ENCODE results near the gene ABHD14A.
"Not testable (repeated sequence)": the region's sequence is repeated elsewhere in the genome, so short reads cannot be mapped to it uniquely, and the experiment has no call there.

Gene ABHD14A

DNA sequence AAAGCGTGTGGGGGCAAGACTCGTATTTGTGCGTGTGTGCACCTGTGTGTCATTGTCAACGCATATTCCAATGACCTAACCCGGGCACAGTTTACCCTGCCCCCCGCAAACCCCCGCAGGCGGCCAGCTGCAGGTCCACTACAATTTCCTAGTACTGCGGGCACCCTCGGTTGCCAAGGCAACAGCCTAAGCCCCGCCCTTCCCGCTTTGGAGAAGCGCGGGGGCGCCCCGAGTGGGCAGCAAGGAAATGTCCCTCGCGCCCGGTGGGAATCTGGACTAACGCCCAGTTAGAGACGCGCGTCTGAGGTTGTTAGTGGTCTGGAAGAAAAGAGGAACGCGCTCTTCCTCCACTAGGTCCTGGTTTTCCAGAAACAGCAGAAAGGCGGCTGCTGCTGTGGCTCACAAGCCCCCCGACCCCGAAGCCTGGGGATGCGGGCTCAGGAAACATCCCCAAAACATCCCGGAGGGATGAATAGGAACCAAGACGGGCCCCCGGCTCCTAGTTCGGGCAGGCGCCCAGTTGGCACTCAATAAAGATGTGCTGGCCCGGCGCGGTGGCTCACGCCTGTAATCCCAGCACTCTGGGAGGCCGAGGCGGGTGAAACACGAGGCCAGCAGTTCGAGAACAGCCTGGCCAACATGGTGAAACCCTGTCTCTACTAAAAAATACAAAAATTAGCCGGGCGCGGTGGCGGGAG is 1.1 kb downstream of the ABHD14A start:
- DNase-seq = peak; percentile 44

DNA sequence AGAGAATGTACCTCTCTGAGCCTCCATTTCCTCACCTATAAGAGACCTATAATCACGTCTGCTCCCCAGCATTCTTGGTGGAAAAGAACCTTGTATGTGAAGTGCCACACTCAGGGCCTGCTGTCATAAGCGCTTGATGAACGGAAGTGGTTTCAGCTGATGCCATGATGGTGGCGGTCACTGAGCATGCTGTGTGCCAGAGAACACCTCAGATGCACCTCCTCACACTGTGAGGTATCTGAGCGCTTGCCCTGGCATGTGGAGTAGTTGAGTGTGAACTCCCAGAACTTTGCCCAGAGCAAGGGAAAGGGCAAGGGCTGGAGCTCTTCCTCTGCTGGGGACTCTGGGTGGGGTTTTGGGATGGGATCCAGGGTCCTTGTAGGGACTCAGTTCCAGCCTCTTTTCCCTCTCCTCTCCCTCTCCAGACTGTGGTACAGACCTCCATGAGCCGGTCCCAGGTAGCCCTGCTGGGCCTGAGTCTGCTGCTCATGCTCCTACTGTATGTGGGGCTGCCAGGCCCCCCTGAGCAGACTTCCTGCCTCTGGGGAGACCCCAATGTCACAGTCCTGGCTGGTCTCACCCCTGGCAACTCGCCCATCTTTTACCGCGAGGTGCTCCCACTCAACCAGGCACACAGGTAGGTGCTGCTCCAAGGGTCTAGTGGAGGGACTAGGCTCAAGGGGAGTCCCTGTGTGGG is 2.7 kb downstream of the ABHD14A start:
- no peak for DNase-seq

DNA sequence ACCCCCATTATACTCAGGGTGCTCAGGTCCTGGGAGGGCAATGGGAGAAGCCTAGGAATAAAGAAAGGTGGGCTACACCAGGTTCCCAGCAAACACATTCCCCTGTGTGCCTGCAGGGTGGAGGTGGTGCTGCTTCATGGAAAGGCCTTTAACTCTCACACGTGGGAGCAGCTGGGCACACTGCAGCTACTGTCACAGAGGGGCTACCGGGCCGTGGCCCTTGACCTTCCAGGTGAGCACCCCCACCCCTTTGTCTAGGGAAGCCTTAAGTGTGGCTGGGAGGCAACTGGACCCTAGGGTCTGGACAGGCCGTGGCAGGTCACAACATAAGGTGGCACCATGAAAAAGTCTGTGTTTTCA is 3.3 kb downstream of the ABHD14A start:
- DNase-seq = no peak

DNA sequence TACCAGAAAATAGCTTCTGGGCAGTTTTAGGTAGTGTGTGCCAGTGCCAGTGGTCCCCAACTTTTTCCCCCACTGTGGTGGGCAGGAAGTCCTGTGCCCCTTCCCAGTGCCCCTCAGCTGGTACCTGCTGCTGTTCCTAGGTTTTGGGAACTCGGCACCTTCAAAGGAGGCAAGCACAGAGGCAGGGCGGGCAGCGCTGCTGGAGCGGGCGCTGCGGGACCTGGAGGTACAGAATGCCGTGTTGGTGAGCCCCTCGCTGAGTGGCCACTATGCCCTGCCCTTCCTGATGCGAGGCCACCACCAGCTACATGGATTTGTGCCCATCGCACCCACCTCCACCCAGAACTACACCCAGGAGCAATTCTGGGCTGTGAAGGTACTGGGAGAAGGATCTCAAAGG is 5.4 kb downstream of the ABHD14A start:
- no peak for DNase-seq

DNA sequence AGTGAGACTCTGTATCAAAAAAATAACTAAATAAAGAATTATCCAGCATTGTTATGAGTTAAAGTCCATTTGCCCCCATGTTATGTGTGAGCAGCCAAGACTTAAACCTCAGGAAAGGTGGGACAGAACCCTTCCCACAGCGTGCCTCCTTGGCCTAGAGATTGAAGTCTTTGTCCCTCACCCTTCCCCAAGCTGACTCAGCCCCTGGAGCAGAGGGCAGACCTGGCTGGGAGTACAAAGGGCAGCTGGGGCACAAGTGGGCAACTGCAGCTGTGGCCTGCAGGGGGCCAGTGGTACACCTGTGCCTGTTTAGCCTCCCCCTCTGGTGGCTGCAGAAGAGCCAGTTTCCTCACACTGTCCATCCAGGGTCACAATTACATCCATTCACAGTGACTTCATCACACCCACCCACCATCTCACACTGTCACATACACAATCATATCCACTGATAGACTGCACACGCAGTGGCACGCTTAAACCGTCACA is 7.5 kb downstream of the ABHD14A start:
- DNase-seq = peak; percentile 59

DNA sequence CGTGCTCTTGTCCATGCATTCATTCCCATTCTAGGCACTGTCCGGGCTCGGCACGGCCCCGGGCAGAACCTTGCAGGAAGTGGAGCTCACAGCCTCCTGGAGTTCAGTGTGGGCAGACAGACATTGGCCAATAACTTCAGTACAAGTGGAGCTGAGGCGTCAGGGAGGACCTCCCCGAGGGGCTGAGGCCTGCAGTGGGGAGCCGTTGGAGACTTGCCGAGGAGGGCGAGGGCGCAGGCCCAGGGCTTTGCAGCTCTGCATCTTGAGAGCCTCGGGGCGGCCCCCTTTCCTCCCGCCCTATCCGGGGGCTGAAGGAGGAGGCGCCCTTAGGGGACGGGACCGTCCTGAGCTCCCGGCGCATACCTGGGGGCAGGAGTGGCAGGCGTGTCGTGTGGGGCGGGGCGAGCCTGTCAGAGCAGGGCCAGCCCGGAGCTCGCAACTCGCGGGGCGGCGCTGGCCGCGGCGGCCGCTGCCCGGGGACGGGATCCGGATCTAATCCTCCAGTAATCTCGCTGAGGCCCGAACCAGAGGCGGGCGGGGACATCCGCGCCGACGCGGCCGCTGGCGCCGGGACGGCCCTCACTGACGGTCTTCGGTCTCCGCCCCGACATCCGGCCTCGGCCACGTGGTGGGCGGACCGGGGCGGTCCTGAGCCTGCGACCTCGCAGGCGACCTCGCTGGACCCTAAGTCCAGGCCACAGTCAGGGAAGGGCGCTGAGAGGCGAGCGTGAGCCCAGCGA is 8.1 kb downstream of the ABHD14A start, which contains the start of gene ACY1:
Gene ACY1 (plus strand): TSS at position 698 of the 740 bp plus-strand sequence. CDS start 530 bp downstream, outside the sequence.
- peak; percentile 86 for DNase-seq

DNA sequence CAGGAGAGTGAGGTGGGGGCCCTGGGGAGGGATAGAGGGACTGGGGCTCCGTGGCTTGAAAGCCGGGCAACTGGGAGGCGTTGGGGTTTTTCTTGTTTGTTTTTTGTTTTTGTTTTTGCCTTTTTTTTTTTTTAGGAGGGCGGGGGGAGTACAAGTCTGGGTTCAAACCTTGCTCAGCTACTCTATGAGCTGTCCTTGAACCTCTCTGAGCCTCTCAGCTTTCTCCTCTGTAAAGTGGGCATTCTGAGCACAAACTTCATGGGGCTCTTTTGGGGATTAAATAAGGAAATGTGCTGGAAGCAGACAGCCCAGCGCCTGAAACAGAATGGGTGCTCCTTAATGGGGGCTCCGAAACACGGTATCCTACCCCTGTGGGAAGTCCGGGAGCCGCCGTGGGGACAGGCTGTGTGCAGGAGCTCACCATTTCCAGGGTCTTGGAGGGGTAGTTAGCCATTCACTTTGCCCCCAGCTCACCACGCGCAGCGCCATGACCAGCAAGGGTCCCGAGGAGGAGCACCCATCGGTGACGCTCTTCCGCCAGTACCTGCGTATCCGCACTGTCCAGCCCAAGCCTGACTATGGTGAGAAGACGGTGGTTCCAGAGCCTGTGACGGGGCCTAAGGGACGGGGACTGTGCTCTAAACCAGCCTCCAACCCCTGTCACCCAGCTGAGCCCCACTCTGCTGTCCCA is 8.9 kb downstream of the ABHD14A start:
- no peak for DNase-seq

DNA sequence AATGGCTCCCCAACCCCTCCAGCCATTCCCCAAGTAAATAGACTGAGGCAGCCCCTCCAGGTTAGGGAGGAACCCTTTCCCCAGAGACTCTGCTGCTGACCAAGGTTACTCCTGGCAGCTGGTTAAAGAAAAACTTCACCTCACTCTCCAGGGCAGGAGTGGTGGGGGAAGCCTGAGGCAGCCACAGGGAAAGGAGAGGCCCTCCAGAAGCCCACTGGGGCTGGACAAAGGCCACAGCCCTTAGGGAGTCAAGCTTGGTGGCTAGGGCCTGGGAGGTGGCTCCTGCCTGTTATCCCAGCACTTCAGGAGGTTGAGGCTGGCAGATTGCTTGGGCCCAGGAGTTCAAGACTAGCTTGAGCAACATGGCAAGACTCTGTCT is 9.4 kb downstream of the ABHD14A start:
- no peak for DNase-seq

DNA sequence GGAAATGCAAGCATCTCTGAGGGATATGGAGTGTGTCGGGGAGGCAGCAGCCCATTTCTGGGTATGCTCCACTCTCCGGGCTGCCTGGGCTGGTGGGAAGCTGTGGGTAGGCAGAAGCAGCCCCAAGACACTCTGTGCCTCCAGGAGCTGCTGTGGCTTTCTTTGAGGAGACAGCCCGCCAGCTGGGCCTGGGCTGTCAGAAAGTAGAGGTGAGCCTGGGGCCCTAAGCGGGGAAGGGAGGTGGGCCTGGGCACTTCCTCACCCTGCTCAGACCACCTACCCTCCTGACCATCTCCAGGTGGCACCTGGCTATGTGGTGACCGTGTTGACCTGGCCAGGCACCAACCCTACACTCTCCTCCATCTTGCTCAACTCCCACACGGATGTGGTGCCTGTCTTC is 10.2 kb downstream of the ABHD14A start:
- DNase-seq = no peak

DNA sequence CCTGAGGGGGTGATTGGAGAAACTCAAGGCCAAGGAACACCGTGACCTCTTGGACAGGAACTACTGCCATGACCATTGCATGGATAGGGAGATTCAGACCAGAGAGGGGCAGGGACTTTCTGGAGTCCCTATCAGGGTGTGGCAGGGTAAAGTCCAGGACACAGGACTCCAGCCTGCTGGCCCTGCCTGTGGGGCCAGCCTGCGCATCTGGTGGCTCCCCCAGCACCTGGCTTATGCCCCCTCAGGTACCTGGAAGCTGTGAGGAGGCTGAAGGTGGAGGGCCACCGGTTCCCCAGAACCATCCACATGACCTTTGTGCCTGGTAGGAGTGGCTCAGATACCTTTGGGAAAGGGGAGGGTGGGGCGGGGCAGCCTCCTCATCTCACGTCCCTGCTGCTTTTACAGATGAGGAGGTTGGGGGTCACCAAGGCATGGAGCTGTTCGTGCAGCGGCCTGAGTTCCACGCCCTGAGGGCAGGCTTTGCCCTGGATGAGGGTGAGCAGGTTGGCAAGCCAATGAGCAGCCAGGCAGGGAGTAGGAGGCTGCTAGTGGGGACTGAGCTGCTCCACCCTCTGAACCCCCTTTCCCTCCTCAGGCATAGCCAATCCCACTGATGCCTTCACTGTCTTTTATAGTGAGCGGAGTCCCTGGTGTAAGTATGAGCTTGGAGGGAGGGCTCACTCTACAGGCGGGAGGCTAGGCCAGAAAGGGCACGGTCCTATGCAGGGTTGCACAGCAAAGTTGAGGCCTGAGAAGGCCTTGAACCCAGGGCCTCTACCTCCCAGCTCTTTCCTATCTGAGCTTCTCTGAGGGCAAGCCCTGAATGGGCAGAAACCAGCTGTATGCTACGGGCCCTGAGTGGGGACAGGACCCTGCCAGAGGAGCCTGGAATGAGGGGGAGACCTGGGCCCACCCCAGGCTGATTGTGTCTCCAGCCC is 11.4 kb downstream of the ABHD14A start:
- DNase-seq = no peak

DNA sequence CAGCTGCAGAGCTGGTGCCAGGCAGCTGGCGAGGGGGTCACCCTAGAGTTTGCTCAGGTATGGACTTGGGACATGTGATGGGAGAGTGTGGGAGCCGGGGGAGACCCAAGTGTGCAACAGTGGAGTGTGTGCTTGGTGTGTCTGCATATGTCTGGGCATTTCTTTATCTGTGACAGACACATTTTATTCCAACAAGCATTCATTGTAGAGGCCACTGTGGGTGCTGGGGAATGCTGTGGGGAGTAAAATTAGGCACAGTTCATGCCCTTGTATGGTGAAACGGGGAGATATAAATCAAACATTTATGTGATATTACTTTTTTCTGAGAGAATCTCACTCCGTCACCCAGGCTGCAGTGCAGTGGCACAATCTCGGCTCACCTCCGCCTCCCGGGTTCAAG is 12.7 kb downstream of the ABHD14A start:
- no peak for DNase-seq

DNA sequence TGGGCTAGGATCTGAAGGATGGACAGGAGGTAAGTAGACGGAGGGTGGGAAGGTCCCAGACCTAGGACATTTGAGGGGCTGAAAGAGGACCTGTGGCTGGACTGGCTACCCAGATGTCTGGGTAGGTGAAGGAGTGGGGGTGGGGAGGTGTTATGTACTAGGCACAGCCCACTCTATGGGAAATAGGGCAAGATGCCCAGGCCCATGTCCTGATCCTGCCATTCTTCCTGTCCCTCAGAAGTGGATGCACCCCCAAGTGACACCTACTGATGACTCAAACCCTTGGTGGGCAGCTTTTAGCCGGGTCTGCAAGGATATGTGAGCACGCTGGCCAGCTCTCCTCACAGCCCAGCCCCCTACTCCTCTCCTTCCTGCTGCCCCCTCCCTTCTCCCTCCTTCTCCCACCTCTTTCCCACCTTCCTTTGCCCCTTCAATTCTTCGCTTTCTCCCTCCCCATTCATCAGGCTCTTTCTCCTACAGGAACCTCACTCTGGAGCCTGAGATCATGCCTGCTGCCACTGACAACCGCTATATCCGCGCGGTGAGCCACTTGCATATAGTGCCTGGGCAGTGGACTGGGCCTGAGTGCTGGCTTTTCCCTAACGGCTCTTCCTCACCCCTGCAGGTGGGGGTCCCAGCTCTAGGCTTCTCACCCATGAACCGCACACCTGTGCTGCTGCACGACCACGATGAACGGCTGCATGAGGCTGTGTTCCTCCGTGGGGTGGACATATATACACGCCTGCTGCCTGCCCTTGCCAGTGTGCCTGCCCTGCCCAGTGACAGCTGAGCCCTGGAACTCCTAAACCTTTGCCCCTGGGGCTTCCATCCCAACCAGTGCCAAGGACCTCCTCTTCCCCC is 13.7 kb downstream of the ABHD14A start:
- DNase-seq = no peak

DNA sequence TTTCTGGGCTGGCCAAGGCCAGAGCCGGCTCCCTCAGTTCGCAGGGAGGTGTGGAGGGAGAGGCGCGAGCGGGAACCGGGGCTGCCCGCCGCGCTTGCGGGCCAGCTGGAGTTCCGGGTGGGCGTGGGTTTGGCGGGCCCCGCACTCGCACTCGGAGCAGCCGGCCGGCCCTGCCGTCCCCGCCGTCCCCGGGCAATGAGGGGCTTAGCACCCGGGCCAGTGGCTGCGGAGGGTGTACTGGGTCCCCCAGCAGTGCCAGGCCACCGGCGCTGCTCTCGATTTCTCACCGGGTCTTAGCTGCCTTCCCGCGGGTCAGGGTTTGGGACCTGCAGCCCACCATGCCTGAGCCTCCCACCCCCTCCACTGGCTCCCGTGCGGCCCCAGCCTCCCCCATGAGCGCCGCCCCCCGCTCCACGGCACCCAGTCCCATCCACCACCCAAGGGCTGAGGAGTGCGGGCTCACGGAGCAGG is 15.7 kb downstream of the ABHD14A start:
- not testable (repeated sequence) for DNase-seq

DNA sequence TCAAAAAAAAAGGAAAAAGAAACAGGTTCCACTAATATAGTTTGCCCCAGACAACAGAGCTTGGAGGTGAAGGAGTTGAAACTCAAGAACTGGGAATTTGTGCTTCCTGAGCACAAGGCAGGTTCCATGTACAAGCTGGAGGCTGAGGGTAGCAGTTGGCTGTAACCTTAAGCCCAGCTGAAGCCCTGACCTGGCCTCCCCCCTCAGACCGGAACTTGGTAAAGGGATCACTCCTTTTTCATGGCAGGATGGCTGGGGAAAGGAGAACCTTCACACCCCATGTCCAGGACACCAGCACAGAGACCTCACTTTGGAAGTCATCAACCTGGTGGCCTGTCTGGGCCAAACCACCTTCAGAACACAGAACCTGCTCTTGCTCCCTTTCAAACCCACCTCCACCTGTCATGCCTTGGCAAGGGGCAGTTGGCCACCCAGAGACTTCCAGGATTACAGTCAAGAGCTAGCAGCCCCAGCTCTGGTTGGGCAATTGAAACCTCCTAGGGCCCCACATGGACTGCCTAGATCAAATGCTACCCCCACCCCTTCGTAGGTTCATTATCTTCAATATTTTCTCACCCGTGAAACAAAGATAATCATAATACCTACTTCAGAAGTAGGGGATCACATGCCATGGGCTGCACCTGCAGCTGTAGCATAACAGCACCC is 17.3 kb downstream of the ABHD14A start:
- DNase-seq = no peak

DNA sequence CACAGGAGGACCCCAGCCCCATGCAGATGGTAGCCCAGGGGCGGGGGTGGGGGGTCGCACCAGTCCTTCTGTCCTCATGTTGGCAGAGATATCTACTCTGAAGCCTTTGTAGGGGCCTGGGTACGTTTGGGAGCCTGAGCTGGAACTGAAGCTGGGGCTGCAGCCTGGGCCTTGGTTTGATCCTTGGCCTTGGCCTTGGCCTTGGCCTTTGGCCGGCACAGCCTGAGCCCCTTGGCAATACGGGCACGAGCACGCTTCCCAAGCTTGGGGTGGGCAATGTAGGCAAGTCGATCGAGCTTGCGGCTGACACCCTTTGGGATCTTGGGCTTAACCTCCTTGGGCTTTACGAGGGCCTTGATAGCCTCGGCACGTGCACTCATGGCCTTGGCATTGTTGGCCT is 18.8 kb downstream of the ABHD14A start:
- DNase-seq = not testable (repeated sequence)

DNA sequence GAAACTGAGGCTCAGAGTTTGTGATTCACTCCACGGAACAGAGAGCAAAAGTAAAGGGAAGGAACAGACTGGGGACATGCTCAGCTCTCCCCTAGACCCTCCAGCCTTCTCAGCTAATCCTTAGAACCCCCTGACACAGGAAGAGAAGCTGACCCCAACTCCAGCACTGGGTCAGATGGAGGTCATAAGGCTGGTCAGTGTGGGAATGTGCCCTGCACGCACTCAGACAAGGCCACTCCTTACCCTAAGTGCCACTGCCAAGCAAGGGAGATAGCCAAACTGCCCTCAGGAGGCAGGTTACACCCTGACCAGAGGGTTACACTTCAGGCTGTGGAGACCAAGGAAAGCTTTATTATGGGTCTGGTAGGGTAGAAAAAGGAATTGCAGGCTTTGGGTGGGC is 19.7 kb downstream of the ABHD14A start:
- no peak for DNase-seq

DNA sequence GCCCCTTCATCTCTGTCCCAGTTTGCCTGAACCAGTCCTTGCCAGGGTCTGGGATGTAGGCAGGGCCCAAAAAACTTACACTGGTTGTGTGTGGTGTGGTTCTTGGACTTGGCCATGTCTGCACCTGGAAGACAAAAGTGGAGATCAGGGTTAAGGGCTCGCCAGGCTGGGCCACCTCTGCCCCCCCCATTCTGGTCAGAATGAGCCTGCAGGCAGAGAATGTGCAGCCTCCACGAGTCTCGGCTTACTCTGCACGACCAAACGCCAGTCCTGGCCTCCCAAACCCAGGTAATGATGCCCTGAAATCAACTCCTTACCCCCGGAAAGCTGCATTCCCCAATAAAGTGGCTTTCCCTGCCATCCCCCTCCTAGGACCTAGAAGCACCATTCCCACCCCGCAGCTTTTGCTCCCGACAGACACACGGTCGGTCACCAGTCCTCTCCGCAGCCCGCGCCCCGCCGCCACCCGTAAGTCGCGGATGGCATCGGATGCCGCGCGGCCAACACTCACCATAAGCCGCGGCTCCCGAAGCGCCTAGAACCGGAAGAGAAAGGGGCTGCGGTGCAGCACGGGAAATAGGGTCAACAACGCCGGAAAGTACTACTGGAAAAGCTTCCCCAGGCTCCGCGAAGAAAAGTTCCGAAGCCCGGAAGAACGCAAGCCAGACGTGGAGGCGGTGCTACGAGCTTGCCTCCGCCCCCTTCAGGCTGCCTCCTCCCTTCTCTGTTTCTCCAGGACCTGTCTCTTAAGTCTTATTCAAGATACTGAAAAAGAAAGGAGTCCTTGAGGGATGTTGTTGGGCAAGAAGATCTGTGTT is 20.7 kb downstream of the ABHD14A start, which contains the start of gene RPL29:
Gene RPL29 (minus strand): TSS at position 550 of the 818 bp plus-strand sequence. CDS start 434 bp downstream, at position 116.
- DNase-seq = peak; percentile 96

DNA sequence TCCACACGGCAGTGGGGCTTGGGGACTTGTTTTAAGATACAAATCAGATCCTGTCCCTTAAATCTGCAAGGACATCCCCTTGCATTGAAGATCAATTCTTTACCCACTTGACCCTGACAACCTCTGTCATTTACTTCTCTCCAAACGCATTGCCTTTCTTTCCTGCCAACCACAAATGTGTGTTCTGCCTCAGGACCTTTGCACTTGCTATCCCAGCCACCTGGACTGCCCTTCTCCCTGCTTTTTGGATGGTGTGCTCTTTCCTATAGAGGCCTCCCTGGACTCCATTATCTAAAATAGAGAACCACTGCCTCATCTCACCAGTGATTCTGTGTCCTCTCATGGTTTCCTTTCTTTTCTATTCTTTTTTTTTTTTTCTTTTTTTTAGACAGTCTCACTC is 22.3 kb downstream of the ABHD14A start:
- DNase-seq = no peak

DNA sequence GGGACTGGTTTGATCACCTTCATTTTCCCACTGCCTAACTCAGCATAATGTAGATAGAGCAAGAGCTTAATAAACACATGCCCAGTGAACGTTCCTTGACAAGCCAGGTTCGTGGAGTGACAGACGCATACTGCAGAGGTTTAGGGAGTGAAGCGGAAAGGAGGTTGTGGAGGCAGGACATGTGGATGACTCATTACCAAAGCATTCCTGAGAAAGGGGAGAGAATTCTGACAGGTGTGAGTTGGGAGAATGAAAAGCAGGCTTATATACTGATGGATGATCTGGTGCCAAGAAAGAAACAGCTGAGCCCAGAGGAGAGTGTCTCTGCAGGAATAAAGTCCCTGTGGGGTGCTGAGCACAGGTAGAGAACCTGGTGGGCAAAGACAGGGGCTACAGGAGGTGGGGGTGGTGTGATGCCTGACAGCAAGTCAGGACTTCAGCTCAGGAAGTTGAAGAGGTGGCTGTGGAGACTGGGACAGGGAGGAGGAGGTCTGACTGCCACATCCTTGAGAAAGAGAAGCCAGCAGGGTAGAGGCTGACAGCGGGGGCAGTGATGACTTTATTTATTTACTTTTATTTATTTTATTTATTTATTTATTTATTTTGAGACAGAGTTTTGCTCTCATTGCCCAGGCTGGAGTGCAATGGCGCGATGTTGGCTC is 23.2 kb downstream of the ABHD14A start:
- no peak for DNase-seq
